Prostate gland (tissue), 2 donors: ENCODE results near the gene CRIP1.

Experiments
- CTCF ChIP-seq, 4 experiments: fragments of 200-600 bp in 2 of 4; fragments of 450-650 bp in 2 of 4; sonication (generic) in 2 of 4; IDR thresholded peaks; 1 replicate in 3 of 4; 2 replicates in 1 of 4; pipeline ENCODE4 v1.5.1; 2016 to 2019; ENCODE audit warnings: antibody characterized with exemption in 4 of 4, mild to moderate bottlenecking in 2 of 4, moderate library complexity in 2 of 4
- POLR2A ChIP-seq: fragments of 450-650 bp; IDR thresholded peaks from one replicate; pipeline ENCODE4 v1.6.1; 2016; ENCODE audit warnings: antibody characterized with exemption, mild to moderate bottlenecking
- POLR2AphosphoS5 ChIP-seq: sonication (generic); formaldehyde crosslinking; IDR thresholded peaks from one replicate; pipeline ENCODE4 v1.6.1; 2017; ENCODE audit warnings: antibody characterized with exemption

GRCh38 chr14:105472486-105472991, 14.1 kb upstream of the CRIP1 start:
- TF ChIP-seq CTCF (IDR thresholded peaks at IDR 0.05), result peak in 1 of 4 experiments; percentile 27
- TF ChIP-seq POLR2AphosphoS5, result no peak
- no peak for TF ChIP-seq POLR2A
